ENCODE data around the gene RPS6KL1. TPM values are rescaled to one million over a fixed set of nuclear protein-coding genes. Genes with fewer than 3 reads are reported as not detected.

The RPS6KL1 gene
- total RNA-seq, 1 experiment from 2014 or later = 8.8 TPM

DNA sequence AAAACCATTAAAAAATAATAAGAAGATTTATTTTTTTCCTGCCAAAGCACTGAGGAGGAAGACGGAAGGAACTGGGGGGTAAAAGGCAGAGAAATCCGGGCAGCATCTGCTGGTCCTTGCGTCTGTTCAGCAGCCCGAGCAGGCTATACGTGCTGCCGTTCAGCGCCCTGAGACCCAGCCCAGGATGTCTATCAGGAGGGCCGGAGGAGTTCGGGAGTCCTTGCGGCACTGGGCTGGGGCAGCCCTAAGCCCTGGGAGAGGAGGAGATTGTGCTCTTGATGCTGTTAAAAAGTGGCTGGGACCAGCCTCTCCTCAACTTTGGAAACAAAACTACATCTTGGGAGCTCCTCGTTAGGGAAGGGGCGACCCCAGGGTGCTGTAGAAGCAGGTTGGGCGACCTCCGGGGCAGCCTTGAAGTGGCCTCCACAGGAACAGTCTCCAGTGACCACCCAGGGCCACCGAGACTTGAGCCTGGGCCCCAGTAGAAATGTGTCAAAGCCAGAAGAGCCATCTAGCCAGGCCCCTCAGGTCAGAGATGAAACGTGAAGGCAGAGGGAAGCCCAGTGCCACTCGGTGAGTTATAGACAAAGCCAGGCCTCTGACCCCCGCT lies 18.0 kb upstream of the RPS6KL1 start:
- Mint-ChIP-seq H3K27me3 (ENCODE audit: insufficient read depth, unreplicated experiment) (no peaks in the 10 kb centered on the region), H3K4me1 (ENCODE audit: insufficient read depth, unreplicated experiment) (peaks cover 14% of the 10 kb centered on the region), H3K36me3 (ENCODE audit: insufficient read depth, unreplicated experiment) (no peaks in the 10 kb centered on the region), H3K9me3 (ENCODE audit: unreplicated experiment) (peaks cover 7% of the 10 kb centered on the region), H3K4me3 (ENCODE audit: unreplicated experiment) (no peak overlapping the region), H3K27ac (ENCODE audit: low read depth, unreplicated experiment) (no peak overlapping the region)
- POLR2A ChIA-PET = no interaction called here
- BruUV-seq (replicated peaks) = no TSS peak
- no peak for TF ChIP-seq CTCF (IDR thresholded peaks at IDR 0.05; ENCODE audit: unreplicated experiment)
- DNase-seq (ENCODE audit: unreplicated experiment) = no peak
- CTCF ChIA-PET = interaction anchor here (0.9 to 2.6 kb wide), 6 partner anchors 10 to 363 kb away, joined by 3 to 10 read pairs (median 3); partner anchors contain the start of gene RPS6KL1
- intact Hi-C loops (cut with micrococcal nuclease) = loop anchor here (10.0 kb wide), 1 partner anchor 364 kb away; no protein-coding TSS in a partner anchor

- H3K4me3 Mint-ChIP-seq (ENCODE audit: unreplicated experiment) = no peak overlapping the region
- peaks cover 13% of the 10 kb centered on the region for H3K4me1 Mint-ChIP-seq (ENCODE audit: insufficient read depth, unreplicated experiment)
- H3K36me3 Mint-ChIP-seq (ENCODE audit: insufficient read depth, unreplicated experiment) = peaks cover 4% of the 10 kb centered on the region
- no TSS peak for BruUV-seq (replicated peaks)
- TF ChIP-seq CTCF (IDR thresholded peaks at IDR 0.05; ENCODE audit: unreplicated experiment) = no peak
- H3K9me3 Mint-ChIP-seq (ENCODE audit: unreplicated experiment) = peaks cover 7% of the 10 kb centered on the region
- no peaks in the 10 kb centered on the region for H3K27me3 Mint-ChIP-seq (ENCODE audit: insufficient read depth, unreplicated experiment)
- ChIA-PET POLR2A (interaction anchor here (0.5 to 1.1 kb wide), 4 partner anchors 11 to 474 kb away, joined by 3 read pairs; no protein-coding TSS in a partner anchor), CTCF (interaction anchor here (0.6 to 2.5 kb wide), 3 partner anchors 34 to 172 kb away, joined by 3 to 9 read pairs (median 3); no protein-coding TSS in a partner anchor)
- no peak for DNase-seq (ENCODE audit: unreplicated experiment)
- H3K27ac Mint-ChIP-seq (ENCODE audit: low read depth, unreplicated experiment) = no peak overlapping the region
- intact Hi-C loops (cut with micrococcal nuclease) = no loop called here
These were observed 15.8 kb upstream of the RPS6KL1 start for GRCh38 chr14:74938531-74939495.

GRCh38 chr14:74937171-74937570 lies 14.1 kb upstream of the RPS6KL1 start:
- intact Hi-C loops (cut with micrococcal nuclease) = no loop called here
- H3K36me3 Mint-ChIP-seq (ENCODE audit: insufficient read depth, unreplicated experiment) = peaks cover 4% of the 10 kb centered on the region
- no peaks in the 10 kb centered on the region for H3K27me3 Mint-ChIP-seq (ENCODE audit: insufficient read depth, unreplicated experiment)
- H3K4me3 Mint-ChIP-seq (ENCODE audit: unreplicated experiment) = no peak overlapping the region
- CTCF ChIA-PET = interaction anchor here (0.7 to 2.3 kb wide), 3 partner anchors 9 to 364 kb away, joined by 3 to 9 read pairs (median 4); no protein-coding TSS in a partner anchor
- DNase-seq (ENCODE audit: unreplicated experiment) = no peak
- H3K4me1 Mint-ChIP-seq (ENCODE audit: insufficient read depth, unreplicated experiment) = peaks cover 13% of the 10 kb centered on the region
- no peak for TF ChIP-seq CTCF (IDR thresholded peaks at IDR 0.05; ENCODE audit: unreplicated experiment)
- peaks cover 7% of the 10 kb centered on the region for H3K9me3 Mint-ChIP-seq (ENCODE audit: unreplicated experiment)
- H3K27ac Mint-ChIP-seq (ENCODE audit: low read depth, unreplicated experiment) = no peak overlapping the region
- POLR2A ChIA-PET = interaction anchor here (0.6 to 2.4 kb wide), 2 partner anchors 14 to 127 kb away, joined by 4 to 8 read pairs; partner anchors contain the start of genes ACYP1 and RPS6KL1
- no TSS peak for BruUV-seq (replicated peaks)

DNA sequence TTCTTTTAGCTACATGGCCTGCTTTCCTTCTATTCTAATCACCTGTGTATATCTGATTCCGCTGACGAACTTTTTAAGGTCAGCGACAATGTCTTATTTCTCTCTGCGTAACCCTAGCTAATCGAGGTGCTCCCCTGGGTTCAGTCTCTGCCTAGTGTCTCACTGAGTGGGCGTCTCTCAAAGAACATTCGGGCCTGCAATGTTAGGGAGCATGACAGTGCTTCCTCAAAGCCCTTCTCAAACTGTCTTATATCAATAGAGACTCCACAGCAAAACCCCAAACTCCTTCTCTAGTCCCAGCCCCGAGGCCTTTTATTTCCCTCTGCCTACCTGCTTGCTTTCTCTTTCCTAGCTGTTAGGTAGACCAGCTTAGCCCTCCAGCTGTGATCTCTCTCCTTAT lies 13.7 kb upstream of the RPS6KL1 start:
- POLR2A ChIA-PET = interaction anchor here (0.6 to 2.4 kb wide), 2 partner anchors 13 to 127 kb away, joined by 4 to 8 read pairs; partner anchors contain the start of genes ACYP1 and RPS6KL1
- no peaks in the 10 kb centered on the region for H3K27me3 Mint-ChIP-seq (ENCODE audit: insufficient read depth, unreplicated experiment)
- no peak for TF ChIP-seq CTCF (IDR thresholded peaks at IDR 0.05; ENCODE audit: unreplicated experiment)
- H3K27ac Mint-ChIP-seq (ENCODE audit: low read depth, unreplicated experiment) = no peak overlapping the region
- no peak for DNase-seq (ENCODE audit: unreplicated experiment)
- intact Hi-C loops (cut with micrococcal nuclease) = no loop called here
- no TSS peak for BruUV-seq (replicated peaks)
- H3K4me3 Mint-ChIP-seq (ENCODE audit: unreplicated experiment) = no peak overlapping the region
- CTCF ChIA-PET = interaction anchor here (0.7 to 2.3 kb wide), 4 partner anchors 9 to 364 kb away, joined by 3 to 9 read pairs (median 6); no protein-coding TSS in a partner anchor
- peaks cover 7% of the 10 kb centered on the region for H3K9me3 Mint-ChIP-seq (ENCODE audit: unreplicated experiment)
- H3K4me1 Mint-ChIP-seq (ENCODE audit: insufficient read depth, unreplicated experiment) = peaks cover 10% of the 10 kb centered on the region
- H3K36me3 Mint-ChIP-seq (ENCODE audit: insufficient read depth, unreplicated experiment) = peaks cover 4% of the 10 kb centered on the region
